Nephron (organoid): Measurements from ENCODE around the gene ALK.
"Not testable (repeated sequence)": the region's sequence is repeated elsewhere in the genome, so short reads cannot be mapped to it uniquely, and the experiment has no call there.

Source experiments
- H3K27ac Mint-ChIP-seq, 3 experiments: 2 replicates each; pipeline ENCODE4 v1.8.0; 2020; ENCODE audit warnings: mixed read lengths in 3 of 3, mild to moderate bottlenecking in 2 of 3, moderate library complexity in 1 of 3
- H3K27me3 Mint-ChIP-seq: 2 replicates; pipeline ENCODE4 v1.8.0; 2021; ENCODE audit warnings: low read depth, mild to moderate bottlenecking, moderate library complexity, mixed read lengths
- H3K36me3 Mint-ChIP-seq: 2 replicates; pipeline ENCODE4 v1.8.0; 2020; ENCODE audit warnings: low read depth, mixed read lengths
- H3K4me1 Mint-ChIP-seq: 2 replicates; pipeline ENCODE4 v1.8.0; 2020; ENCODE audit warnings: mixed read lengths
- H3K4me3 Mint-ChIP-seq, 3 experiments: 2 replicates each; pipeline ENCODE4 v1.8.0; 2020; ENCODE audit warnings: mild to moderate bottlenecking in 3 of 3, mixed read lengths in 3 of 3, moderate library complexity in 2 of 3
- H3K9me3 Mint-ChIP-seq: 2 replicates; pipeline ENCODE4 v1.8.0; 2020; ENCODE audit warnings: mixed read lengths
- TF ChIP-seq, protein P1 (sequence below), 3 experiments: fragments of 200-600 bp; sonication (generic); IDR thresholded peaks; one replicate each; pipeline ENCODE4 v1.5.0; 2021; ENCODE audit warnings: antibody characterized with exemption in 3 of 3; ENCODE audit not compliant: unreplicated experiment in 3 of 3

The ALK gene

DNA sequence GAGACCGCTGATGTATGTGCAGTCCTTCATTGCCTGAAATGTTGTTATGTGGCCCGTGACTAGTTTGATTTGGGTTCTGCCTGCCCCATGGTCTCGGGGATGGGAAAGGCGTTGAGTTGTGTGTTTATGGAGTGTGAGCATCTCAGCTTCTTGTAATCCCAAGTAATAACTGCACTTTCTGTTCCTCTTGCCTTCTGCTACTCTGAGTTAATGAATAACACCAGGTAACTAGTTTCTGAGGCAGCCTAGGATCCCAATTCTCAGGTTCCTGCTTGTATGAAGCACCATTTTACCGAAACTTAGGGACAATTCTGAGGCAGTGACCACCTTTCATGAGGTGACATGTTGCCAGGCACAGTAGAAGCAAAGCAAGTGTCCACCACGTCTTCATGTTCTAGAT is 170.0 kb downstream of the ALK start:
- peak overlapping the region in 1 of 3 experiments; percentile 43 for H3K27ac Mint-ChIP-seq
- TF ChIP-seq, protein P1, sequence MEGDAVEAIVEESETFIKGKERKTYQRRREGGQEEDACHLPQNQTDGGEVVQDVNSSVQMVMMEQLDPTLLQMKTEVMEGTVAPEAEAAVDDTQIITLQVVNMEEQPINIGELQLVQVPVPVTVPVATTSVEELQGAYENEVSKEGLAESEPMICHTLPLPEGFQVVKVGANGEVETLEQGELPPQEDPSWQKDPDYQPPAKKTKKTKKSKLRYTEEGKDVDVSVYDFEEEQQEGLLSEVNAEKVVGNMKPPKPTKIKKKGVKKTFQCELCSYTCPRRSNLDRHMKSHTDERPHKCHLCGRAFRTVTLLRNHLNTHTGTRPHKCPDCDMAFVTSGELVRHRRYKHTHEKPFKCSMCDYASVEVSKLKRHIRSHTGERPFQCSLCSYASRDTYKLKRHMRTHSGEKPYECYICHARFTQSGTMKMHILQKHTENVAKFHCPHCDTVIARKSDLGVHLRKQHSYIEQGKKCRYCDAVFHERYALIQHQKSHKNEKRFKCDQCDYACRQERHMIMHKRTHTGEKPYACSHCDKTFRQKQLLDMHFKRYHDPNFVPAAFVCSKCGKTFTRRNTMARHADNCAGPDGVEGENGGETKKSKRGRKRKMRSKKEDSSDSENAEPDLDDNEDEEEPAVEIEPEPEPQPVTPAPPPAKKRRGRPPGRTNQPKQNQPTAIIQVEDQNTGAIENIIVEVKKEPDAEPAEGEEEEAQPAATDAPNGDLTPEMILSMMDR (IDR thresholded peaks at IDR 0.05; ENCODE audit: unreplicated experiment in 3 of 3): no peak
- H3K4me3 Mint-ChIP-seq: no peak overlapping the region
- peaks cover 19% of the 10 kb centered on the region for H3K4me1 Mint-ChIP-seq
- peaks cover 5% of the 10 kb centered on the region for H3K27me3 Mint-ChIP-seq
- H3K36me3 Mint-ChIP-seq: no peaks in the 10 kb centered on the region
- no peaks in the 10 kb centered on the region for H3K9me3 Mint-ChIP-seq

DNA sequence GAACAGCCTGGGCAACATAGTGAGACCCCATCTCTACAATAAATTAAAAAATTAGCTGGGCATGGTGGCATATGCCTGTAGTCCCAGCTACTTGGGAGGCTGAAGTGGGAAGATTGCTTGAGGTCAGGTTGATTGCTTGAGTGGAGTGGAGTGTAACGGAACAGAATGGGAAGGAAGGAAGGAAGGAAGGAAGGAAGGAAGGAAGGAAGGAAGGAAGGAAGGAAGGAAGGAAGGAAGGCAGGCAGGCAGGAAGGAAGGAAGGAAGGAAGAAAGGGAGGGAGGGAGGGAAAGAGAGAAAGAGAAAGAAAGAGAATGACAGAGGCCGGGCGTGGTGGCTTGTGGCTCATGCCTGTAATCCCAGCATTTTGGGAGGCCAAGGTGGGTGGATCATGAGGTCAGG is 170.9 kb downstream of the ALK start:
- H3K27me3 Mint-ChIP-seq, H3K27ac Mint-ChIP-seq, H3K9me3 Mint-ChIP-seq, H3K4me3 Mint-ChIP-seq, H3K36me3 Mint-ChIP-seq: not testable (repeated sequence)
- peaks cover 19% of the 10 kb centered on the region for H3K4me1 Mint-ChIP-seq

DNA sequence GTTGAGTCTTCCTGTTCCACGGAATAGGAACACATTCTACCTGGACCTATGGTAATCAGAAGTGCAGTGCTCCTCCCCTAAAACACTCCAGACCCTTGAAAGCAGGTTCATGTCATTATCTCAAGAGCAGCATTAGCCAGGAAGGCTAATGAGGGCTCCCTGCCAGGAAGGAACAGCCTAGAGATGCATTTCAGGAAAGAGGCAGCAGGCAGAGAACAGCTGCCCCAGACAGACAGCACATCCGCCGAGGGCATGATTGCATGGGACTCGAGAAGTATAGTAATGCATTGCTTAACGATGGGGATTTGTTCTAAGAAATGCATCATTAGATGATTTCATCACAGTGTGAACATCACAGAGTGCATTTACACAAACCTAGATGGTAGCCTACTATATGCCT is 171.5 kb downstream of the ALK start:
- no peaks in the 10 kb centered on the region for H3K36me3 Mint-ChIP-seq
- H3K27me3 Mint-ChIP-seq: peaks cover 9% of the 10 kb centered on the region
- no peak overlapping the region for H3K27ac Mint-ChIP-seq
- no peak overlapping the region for H3K4me3 Mint-ChIP-seq
- H3K9me3 Mint-ChIP-seq: no peaks in the 10 kb centered on the region
- peaks cover 19% of the 10 kb centered on the region for H3K4me1 Mint-ChIP-seq
- TF ChIP-seq, protein P1 (IDR thresholded peaks at IDR 0.05; ENCODE audit: unreplicated experiment in 3 of 3): no peak

DNA sequence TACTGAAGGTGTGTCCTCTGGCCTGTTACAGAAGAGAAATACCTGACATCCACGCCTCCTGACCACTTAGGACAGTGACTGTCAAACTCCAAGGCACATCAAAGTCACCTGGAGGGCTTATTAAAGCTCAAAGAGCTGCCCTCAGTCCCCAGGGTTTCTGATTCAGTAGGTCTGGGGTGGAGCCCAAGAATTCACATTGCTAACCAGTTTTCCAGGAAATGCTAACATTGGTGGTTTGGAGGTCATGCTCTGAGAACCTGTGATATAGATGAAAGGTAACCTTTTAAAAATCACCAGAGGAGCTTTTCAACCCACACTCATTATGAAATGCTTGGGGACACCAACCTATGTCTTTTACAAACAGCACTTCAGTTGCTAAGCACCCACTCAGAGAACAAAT is 172.3 kb downstream of the ALK start:
- Mint-ChIP-seq H3K36me3 (no peaks in the 10 kb centered on the region), H3K27me3 (peaks cover 9% of the 10 kb centered on the region), H3K4me1 (peaks cover 19% of the 10 kb centered on the region), H3K4me3 (no peak overlapping the region), H3K27ac (no peak overlapping the region), H3K9me3 (no peaks in the 10 kb centered on the region)
- TF ChIP-seq, protein P1 (IDR thresholded peaks at IDR 0.05; ENCODE audit: unreplicated experiment in 3 of 3): no peak

DNA sequence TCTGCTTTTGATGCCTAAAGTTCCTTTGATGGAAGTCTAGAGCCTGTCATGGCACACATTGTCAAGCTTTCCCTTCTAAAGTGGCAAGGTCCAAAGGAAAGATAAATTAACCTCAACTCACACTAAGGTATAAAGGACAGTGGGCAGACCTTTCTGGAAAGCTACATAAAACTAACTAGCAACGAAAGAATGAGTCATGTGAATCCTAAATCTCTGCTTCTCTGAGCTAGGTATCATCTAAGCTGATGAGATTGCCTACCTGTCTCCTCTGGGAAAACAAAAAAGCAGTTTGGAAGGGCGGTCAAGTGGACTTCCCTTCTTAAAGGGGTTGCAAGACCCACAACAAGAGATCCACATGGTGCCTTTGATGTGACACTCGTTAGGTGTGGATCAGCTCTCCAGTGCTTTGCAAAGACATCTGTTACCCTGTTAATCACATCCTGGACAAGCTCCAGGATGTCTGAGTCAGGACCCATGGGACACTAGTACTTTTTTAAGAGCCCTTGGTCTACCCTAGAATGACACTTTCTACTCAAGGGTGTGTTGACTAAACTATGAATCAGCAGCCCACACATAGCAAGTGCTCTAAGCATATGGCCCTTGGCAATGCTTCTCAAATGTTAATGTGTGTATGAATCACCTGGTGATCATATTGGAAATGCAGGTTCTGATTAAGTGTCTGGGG is 173.5 kb downstream of the ALK start:
- no peaks in the 10 kb centered on the region for H3K9me3 Mint-ChIP-seq
- H3K4me3 Mint-ChIP-seq: no peak overlapping the region
- peaks cover 8% of the 10 kb centered on the region for H3K4me1 Mint-ChIP-seq
- peaks cover 9% of the 10 kb centered on the region for H3K27me3 Mint-ChIP-seq
- TF ChIP-seq, protein P1 (IDR thresholded peaks at IDR 0.05; ENCODE audit: unreplicated experiment in 3 of 3): no peak
- H3K36me3 Mint-ChIP-seq: no peaks in the 10 kb centered on the region
- no peak overlapping the region for H3K27ac Mint-ChIP-seq

DNA sequence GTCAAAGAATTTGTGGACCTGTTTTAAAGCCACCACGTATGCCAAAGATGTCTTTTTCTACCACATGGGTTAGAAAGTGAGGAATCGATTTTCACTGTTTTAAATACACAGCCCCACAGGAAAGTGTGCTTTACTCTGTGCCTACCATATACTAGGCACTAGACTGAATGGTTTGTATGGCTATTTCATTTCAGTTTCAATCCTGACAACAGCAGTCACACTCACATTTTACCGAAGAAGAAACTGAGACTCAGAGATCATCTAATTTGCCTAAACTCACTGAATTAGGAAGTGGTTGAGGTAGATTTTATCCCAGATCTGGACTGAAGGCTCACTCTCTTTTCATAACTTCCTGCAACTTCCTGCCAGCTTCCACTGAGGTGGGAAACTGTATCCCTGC is 176.4 kb downstream of the ALK start:
- Mint-ChIP-seq H3K36me3 (no peaks in the 10 kb centered on the region), H3K9me3 (no peaks in the 10 kb centered on the region), H3K27ac (no peak overlapping the region), H3K4me1 (peaks cover 10% of the 10 kb centered on the region), H3K27me3 (peaks cover 12% of the 10 kb centered on the region), H3K4me3 (no peak overlapping the region)
- TF ChIP-seq, protein P1 (IDR thresholded peaks at IDR 0.05; ENCODE audit: unreplicated experiment in 3 of 3): no peak
